HepG2 (cell line): ENCODE data around the gene FAM78A. TPM values are rescaled to one million over a fixed set of nuclear protein-coding genes. Genes with fewer than 3 reads are reported as not detected.

Experiments
- ATAC-seq: fragments of 200-7000 bp; cut with Tn5 transposase; 3 replicates; pipeline ENCODE4 v1.9.1; 2020; ENCODE audit warnings: mild to moderate bottlenecking, moderate library complexity
- BruUV-seq: library from RNA; stranded (reverse); fragments of 400-500 nt; replicated peaks from 2 replicates; lab custom pipeline; 2021; lab: Mats Ljungman, UMichigan
- CTCF ChIA-PET: fragments of 300-600 bp; formaldehyde crosslinking; extraction: SDS; loops from one replicate; lab custom pipeline; 2021; ENCODE audit warnings: low total read pairs, inconsistent platforms, low intra/inter-chr PET ratio; lab: Yijun Ruan, JAX
- POLR2A ChIA-PET: fragments of 350-600 bp; sonication (Branson Sonifier 250); formaldehyde crosslinking; loops from one replicate; lab custom pipeline; 2020; ENCODE audit warnings: antibody characterized with exemption, inconsistent platforms; lab: Yijun Ruan, JAX
- DNase-seq: peaks from one replicate; pipeline ENCODE4 v3.0.0-alpha.2; 2015; ENCODE audit warnings: low spot score
- FAIRE-seq: peaks from 3 replicates; lab custom pipeline; 2011; peaks lifted over from hg19 to GRCh38; lab: Jason Lieb, UNC
- H2AFZ ChIP-seq: one replicate; pipeline ENCODE4 v1.6.1; 2011; ENCODE audit warnings: low read length, inconsistent platforms
- H3K27ac ChIP-seq: fragments of 300-600 bp; 3 replicates; pipeline ENCODE4 v1.8.0; 2011; ENCODE audit warnings: mixed run types, mild to moderate bottlenecking, mixed read lengths, low read length, inconsistent platforms; ENCODE audit not compliant: insufficient read depth; ENCODE audit errors: extremely low read length
- H3K27me3 ChIP-seq, 2 experiments: fragments of 200-600 bp in 1 of 2; 2 replicates in 1 of 2; 3 replicates in 1 of 2; pipeline versions ENCODE4 v1.6.0 to v1.8.0; 2011; ENCODE audit warnings: low read length in 2 of 2, mild to moderate bottlenecking in 2 of 2, moderate library complexity in 2 of 2, inconsistent platforms in 1 of 2; ENCODE audit not compliant: insufficient read depth in 2 of 2, control insufficient read depth in 1 of 2
- H3K36me3 ChIP-seq, 2 experiments: fragments of 200-600 bp in 1 of 2; replicated peaks in 1 of 2; 2 replicates in 1 of 2; 3 replicates in 1 of 2; pipeline versions ENCODE4 v1.5.1 to v1.8.0; 2011; ENCODE audit warnings: low read length in 2 of 2, inconsistent platforms in 1 of 2; ENCODE audit not compliant: insufficient read depth in 2 of 2, control insufficient read depth in 1 of 2
- H3K4me1 ChIP-seq: 2 replicates; pipeline ENCODE4 v1.5.1; 2012; ENCODE audit warnings: low read length, inconsistent platforms; ENCODE audit not compliant: insufficient read depth
- H3K4me2 ChIP-seq: 2 replicates; pipeline ENCODE4 v1.6.0; 2011; ENCODE audit warnings: low read depth, low read length, inconsistent platforms
- H3K4me3 ChIP-seq, 3 experiments: fragments of 200-600 bp in 1 of 3; sonication (generic), shearing (Covaris generic) in 1 of 3; replicated peaks in 1 of 3; 2 replicates each; pipeline ENCODE4 v1.5.1; 2011 to 2016; ENCODE audit warnings: low read length in 3 of 3, inconsistent platforms in 2 of 3, low read depth in 2 of 3, mild to moderate bottlenecking in 2 of 3, control low read depth in 1 of 3, mixed read lengths in 1 of 3; ENCODE audit not compliant: insufficient read depth in 1 of 3
- H3K79me2 ChIP-seq: one replicate; pipeline ENCODE4 v1.6.1; 2011; ENCODE audit warnings: low read length, inconsistent platforms; ENCODE audit not compliant: insufficient read depth
- H3K9ac ChIP-seq: 2 replicates; pipeline ENCODE4 v1.6.0; 2011; ENCODE audit warnings: mild to moderate bottlenecking, low read depth, low read length, inconsistent platforms; ENCODE audit not compliant: insufficient read depth
- H3K9me3 ChIP-seq: 2 replicates; pipeline ENCODE4 v1.5.1; 2012; ENCODE audit warnings: mild to moderate bottlenecking, low read length
- H4K20me1 ChIP-seq: 2 replicates; pipeline ENCODE4 v1.6.0; 2011; ENCODE audit warnings: inconsistent platforms, mild to moderate bottlenecking, low read length, moderate library complexity; ENCODE audit not compliant: insufficient read depth
- EED ChIP-seq: sonication (generic); formaldehyde crosslinking; IDR thresholded peaks from 2 replicates; pipeline ENCODE4 v1.5.0; 2020; ENCODE audit warnings: mild to moderate bottlenecking, missing genetic modification reagents
- HIC2 ChIP-seq: sonication (generic); formaldehyde crosslinking; IDR thresholded peaks from 2 replicates; pipeline ENCODE4 v1.9.0; 2022; ENCODE audit warnings: low read depth, missing genetic modification reagents
- RERE ChIP-seq: IDR thresholded peaks from 2 replicates; pipeline ENCODE4 v1.6.1; 2016; ENCODE audit warnings: low read depth, missing genetic modification reagents, missing compliant biosample characterization
- ZIK1 ChIP-seq: sonication (generic); formaldehyde crosslinking; IDR thresholded peaks from 2 replicates; pipeline ENCODE4 v1.5.0; 2020; ENCODE audit warnings: mild to moderate bottlenecking, low read depth, missing genetic modification reagents, borderline replicate concordance
- ZMYM3 ChIP-seq: sonication (generic); formaldehyde crosslinking; IDR thresholded peaks from 2 replicates; pipeline ENCODE4 v1.5.1; 2020; ENCODE audit warnings: mild to moderate bottlenecking, missing genetic modification reagents
- ZNF629 ChIP-seq: sonication (generic); formaldehyde crosslinking; conservative IDR thresholded peaks from 2 replicates; pipeline ENCODE4 v1.5.0; 2020; ENCODE audit warnings: missing genetic modification reagents
- ZSCAN30 ChIP-seq: sonication (generic); formaldehyde crosslinking; IDR thresholded peaks from 2 replicates; pipeline ENCODE4 v1.5.0; 2020; ENCODE audit warnings: mild to moderate bottlenecking, missing genetic modification reagents
- WGBS: methylation state at CpG from one replicate; pipeline ENCODE4 v1.1.6; 2017; ENCODE audit warnings: low lambda C conversion rate; 5-methylcytosine and 5-hydroxymethylcytosine counted together
- in situ Hi-C: cut with HindIII; loops from 2 replicates; pipeline ENCODE4 v1.10.0; 2017; ENCODE audit warnings: low pct_unique_long_range_greater_than_20kb; ENCODE audit not compliant: extremely low pct_ligation_motif_present
- intact Hi-C: fragments of 100-400 bp; cut with micrococcal nuclease; formaldehyde crosslinking; loops from one replicate; pipeline ENCODE4 v1.10.0; 2022; ENCODE audit not compliant: unreplicated experiment
- polyA plus RNA-seq, 8 experiments: library from polyadenylated mRNA; depleted of rRNA in 3 of 8; stranded (reverse) in 7 of 8; unstranded in 1 of 8; fragments of >200 nt; fragmentation: Illumina TruSeq in 4 of 8; extraction: Trizol in 4 of 8; gene quantifications; 2 replicates each; pipeline versions ENCODE4 v1.2.1 to v1.2.3, GENCODE V29; 2011 to 2016; ENCODE audit warnings: low read depth in 4 of 8, missing spikeins in 1 of 8, mixed read lengths in 1 of 8; ENCODE audit not compliant: insufficient read depth in 1 of 8
- total RNA-seq, 5 experiments: library from RNA; depleted of rRNA; stranded (reverse); fragments of >200 nt; fragmentation: Illumina TruSeq; extraction: Trizol; gene quantifications; 2 replicates each; pipeline ENCODE4 v1.2.3, GENCODE V29; 2016; ENCODE audit warnings: low read depth in 1 of 5
- TF ChIP-seq, protein P1 (sequence below): sonication (generic); formaldehyde crosslinking; IDR thresholded peaks from 2 replicates; pipeline ENCODE4 v1.5.1; 2020; ENCODE audit warnings: missing genetic modification reagents, mild to moderate bottlenecking, borderline replicate concordance

Gene FAM78A
- total and polyA plus RNA-seq, 2 of the 13 experiments (the other 11 are each of a cell fraction or from before 2014, with no cell fraction given), result 0.18 to 0.62 TPM

- DNase-seq (no peak), ATAC-seq (no peak), FAIRE-seq (no peak)
- in situ Hi-C loops (no loop called here), intact Hi-C loops (no loop called here)
- CTCF ChIA-PET, result no interaction called here
- Histone ChIP-seq H3K27ac (no peak overlapping the region), H4K20me1 (no peaks in the 10 kb centered on the region), H3K4me2 (no peak overlapping the region), H3K4me1 (peaks cover 30% of the 10 kb centered on the region), H3K4me3 (no peak overlapping the region), H3K79me2 (no peaks in the 10 kb centered on the region), H3K27me3 (peaks cover 4 to 12% of the 10 kb centered on the region in 2 experiments; a peak in 4 of 5 replicates), H3K36me3 (no peaks in the 10 kb centered on the region), H2AFZ (no peak overlapping the region), H3K9me3 (no peaks in the 10 kb centered on the region), H3K9ac (no peak overlapping the region)
- BruUV-seq, result no TSS peak
- WGBS, result 75% methylated on average over 8 of the region's 10 CpGs
- TF ChIP-seq ZNF629 (CRISPR knock-in tag) (peak; percentile 75), ZIK1 (CRISPR knock-in tag) (no peak)
- POLR2A ChIA-PET, result no interaction called here
These were observed 16.6 kb upstream of the FAM78A start for GRCh38 chr9:131292937-131293336.

- intact Hi-C loops (no loop called here), in situ Hi-C loops (no loop called here)
- no peak overlapping the region for H3K9ac ChIP-seq
- no peaks in the 10 kb centered on the region for H4K20me1 ChIP-seq
- no peak for DNase-seq
- peaks cover 4 to 21% of the 10 kb centered on the region in 2 experiments; a peak in 3 of 5 replicates for H3K27me3 ChIP-seq
- no peak for FAIRE-seq
- H3K79me2 ChIP-seq, result no peaks in the 10 kb centered on the region
- H2AFZ ChIP-seq, result no peak overlapping the region
- peaks cover 33% of the 10 kb centered on the region for H3K4me1 ChIP-seq
- ATAC-seq, result no peak
- BruUV-seq, result no TSS peak
- CTCF ChIA-PET, result no interaction called here
- no peak overlapping the region for H3K4me3 ChIP-seq
- H3K27ac ChIP-seq, result no peak overlapping the region
- 63% methylated on average over 3 of the region's 7 CpGs for WGBS
- H3K36me3 ChIP-seq, result no peaks in the 10 kb centered on the region
- H3K4me2 ChIP-seq, result no peak overlapping the region
- H3K9me3 ChIP-seq, result no peaks in the 10 kb centered on the region
- POLR2A ChIA-PET, result no interaction called here
- TF ChIP-seq ZNF629 (CRISPR knock-in tag) (peak; percentile 81), ZSCAN30 (CRISPR knock-in tag) (no peak), ZMYM3 (CRISPR knock-in tag) (0 out of 2 replicates have a peak, but pooled peaks have one; percentile 30), EED (CRISPR knock-in tag) (no peak), RERE (CRISPR knock-in tag) (no peak), HIC2 (CRISPR knock-in tag) (no peak)
- TF ChIP-seq, protein P1, sequence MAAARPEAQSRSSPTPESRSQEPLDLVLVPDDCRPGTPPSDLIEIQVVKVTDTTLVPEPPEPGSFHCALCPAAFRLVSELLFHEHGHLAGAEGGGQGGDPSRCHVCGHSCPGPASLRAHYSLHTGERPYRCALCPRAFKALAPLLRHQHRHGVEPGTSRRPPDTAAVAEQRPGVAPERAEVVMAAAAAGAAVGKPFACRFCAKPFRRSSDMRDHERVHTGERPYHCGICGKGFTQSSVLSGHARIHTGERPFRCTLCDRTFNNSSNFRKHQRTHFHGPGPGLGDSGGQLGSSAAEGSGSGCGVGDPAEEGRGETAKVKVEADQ, result no peak
These were observed 15.5 kb upstream of the FAM78A start for GRCh38 chr9:131291795-131292315.
